AG04450 (cell line): ENCODE results near the gene CTBP2. TPM values are rescaled to one million over a fixed set of nuclear protein-coding genes. Genes with fewer than 3 reads are reported as not detected.

Experiments
- CTCF ChIA-PET: fragments of 300-600, 350-600 bp; formaldehyde crosslinking; extraction: SDS; loops from one replicate; lab custom pipeline; 2022; ENCODE audit warnings: antibody characterized with exemption, inconsistent platforms; lab: Charles Lee
- POLR2A ChIA-PET: fragments of 350-600 bp; formaldehyde crosslinking; extraction: SDS; loops from one replicate; lab custom pipeline; 2021; ENCODE audit warnings: antibody characterized with exemption, inconsistent platforms; lab: Yijun Ruan, JAX
- DNase-seq: peaks from one replicate; pipeline ENCODE4 v3.0.0-alpha.2; 2011; ENCODE audit warnings: low read depth, low spot score
- H3K27ac ChIP-seq: one replicate; pipeline ENCODE4 v1.5.1; 2012; ENCODE audit warnings: low read depth, low read length, control low read depth
- H3K27me3 ChIP-seq: one replicate; pipeline ENCODE4 v1.6.0; 2012; ENCODE audit warnings: low read length; ENCODE audit not compliant: control insufficient read depth, insufficient read depth
- H3K4me3 ChIP-seq: 2 replicates; pipeline ENCODE4 v1.5.1; 2011; ENCODE audit warnings: mild to moderate bottlenecking, low read depth, low read length, control low read depth
- H3K9me3 ChIP-seq: 2 replicates; pipeline ENCODE4 v1.5.1; 2012; ENCODE audit warnings: low read length; ENCODE audit not compliant: control insufficient read depth, insufficient read depth
- CTCF ChIP-seq: IDR thresholded peaks from 2 replicates; pipeline ENCODE4 v1.5.1; 2011; ENCODE audit warnings: low read depth, low read length, control low read depth, inconsistent platforms
- polyA plus RNA-seq: library from polyadenylated mRNA; depleted of rRNA; stranded (reverse); fragments of >200 nt; gene quantifications from 2 replicates; pipeline ENCODE4 v1.2.3, GENCODE V29; 2011

The CTBP2 gene
- polyA plus RNA-seq, 1 experiment: 52.5 TPM

GRCh38 chr10:125008689-125009638 lies 151.4 kb downstream of the CTBP2 start:
- Histone ChIP-seq H3K27me3 (no peaks in the 10 kb centered on the region), H3K27ac (no peak overlapping the region), H3K4me3 (no peak overlapping the region), H3K9me3 (no peaks in the 10 kb centered on the region; the same call in 1 of the 2 replicates)
- ChIA-PET CTCF (interaction anchor here (4.6 kb wide), 1 partner anchor 39 kb away, joined by 28 read pairs; no protein-coding TSS in a partner anchor), POLR2A (interaction anchor here (1.1 kb wide), 1 partner anchor 9 kb away, joined by 4 read pairs; no protein-coding TSS in a partner anchor)
- no peak for DNase-seq
- TF ChIP-seq CTCF: no peak

- Histone ChIP-seq H3K27ac (no peak overlapping the region), H3K4me3 (no peak overlapping the region), H3K27me3 (no peaks in the 10 kb centered on the region), H3K9me3 (no peaks in the 10 kb centered on the region; the same call in 1 of the 2 replicates)
- no peak for DNase-seq
- ChIA-PET POLR2A (no interaction called here), CTCF (interaction anchor here (4.6 kb wide), 1 partner anchor 40 kb away, joined by 28 read pairs; no protein-coding TSS in a partner anchor)
- no peak for TF ChIP-seq CTCF
These were observed 152.9 kb downstream of the CTBP2 start for GRCh38 chr10:125007436-125007835.

- POLR2A ChIA-PET: no interaction called here
- Histone ChIP-seq H3K9me3 (no peaks in the 10 kb centered on the region; the same call in 1 of the 2 replicates), H3K27me3 (no peaks in the 10 kb centered on the region), H3K27ac (no peak overlapping the region), H3K4me3 (no peak overlapping the region)
- TF ChIP-seq CTCF: no peak
- CTCF ChIA-PET: interaction anchor here (1.0 kb wide), 1 partner anchor 14 kb away, joined by 3 read pairs; no protein-coding TSS in a partner anchor
- DNase-seq: no peak
These were observed 153.4 kb downstream of the CTBP2 start for GRCh38 chr10:125006921-125007426.

- CTCF ChIA-PET: interaction anchor here (1.0 kb wide), 1 partner anchor 14 kb away, joined by 3 read pairs; no protein-coding TSS in a partner anchor
- no peak overlapping the region for H3K4me3 ChIP-seq
- no peak for TF ChIP-seq CTCF
These were observed 154.1 kb downstream of the CTBP2 start for GRCh38 chr10:125006188-125006680.

More at GRCh38 chr10:125006188-125006680, 154.1 kb downstream of the CTBP2 start:
- DNase-seq: peak; percentile 15
- Histone ChIP-seq H3K27me3 (no peaks in the 10 kb centered on the region), H3K27ac (no peak overlapping the region), H3K9me3 (no peaks in the 10 kb centered on the region; the same call in 1 of the 2 replicates)
- POLR2A ChIA-PET: no interaction called here
